Measurements from ENCODE around the gene LRRC9.
"Not testable (repeated sequence)": the region's sequence is repeated elsewhere in the genome, so short reads cannot be mapped to it uniquely, and the experiment has no call there.

The LRRC9 gene

DNA sequence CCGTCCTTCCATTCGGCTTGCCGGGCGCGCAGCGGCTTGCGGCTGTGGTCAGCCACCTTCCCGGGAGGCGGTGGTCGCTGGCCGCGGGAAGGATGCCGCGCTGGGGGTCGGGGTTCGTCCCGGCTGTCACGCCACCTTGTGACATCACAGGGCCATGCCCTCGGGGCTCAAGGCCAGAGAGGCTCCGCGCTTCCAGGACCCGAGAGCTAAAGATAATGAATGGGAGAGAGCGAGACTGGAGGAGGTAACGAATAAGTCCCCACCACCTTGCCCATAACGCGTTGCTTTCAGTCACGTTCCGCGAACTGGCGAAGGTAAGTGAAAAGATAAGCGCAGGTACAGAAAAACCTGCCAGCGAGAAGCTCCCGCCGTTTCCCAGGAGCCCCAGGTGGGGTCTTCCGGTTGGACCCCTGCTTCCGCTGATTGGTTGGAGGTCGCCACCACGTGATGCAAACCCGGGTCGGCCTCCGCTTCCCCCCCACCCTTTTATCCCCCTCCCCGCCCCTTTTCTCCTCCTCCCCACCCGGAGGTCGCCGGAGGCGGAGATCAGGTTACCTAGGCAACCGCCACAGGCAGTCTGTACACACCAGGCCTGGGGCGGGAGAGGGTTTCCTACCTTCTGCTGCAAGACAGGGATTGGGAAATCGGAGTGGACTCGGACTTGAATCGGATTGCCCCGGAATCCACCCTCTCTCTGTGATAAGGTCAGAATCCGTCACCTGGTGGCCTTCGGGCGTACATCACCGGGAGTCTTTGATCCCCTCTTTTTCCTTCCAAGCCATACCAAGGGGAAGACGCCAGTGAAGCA lies at the start of gene LRRC9:
LRRC9 (plus strand) TSS at position 575 of the 808 bp plus-strand sequence.
- peak; percentile 2 for DNase-seq

DNA sequence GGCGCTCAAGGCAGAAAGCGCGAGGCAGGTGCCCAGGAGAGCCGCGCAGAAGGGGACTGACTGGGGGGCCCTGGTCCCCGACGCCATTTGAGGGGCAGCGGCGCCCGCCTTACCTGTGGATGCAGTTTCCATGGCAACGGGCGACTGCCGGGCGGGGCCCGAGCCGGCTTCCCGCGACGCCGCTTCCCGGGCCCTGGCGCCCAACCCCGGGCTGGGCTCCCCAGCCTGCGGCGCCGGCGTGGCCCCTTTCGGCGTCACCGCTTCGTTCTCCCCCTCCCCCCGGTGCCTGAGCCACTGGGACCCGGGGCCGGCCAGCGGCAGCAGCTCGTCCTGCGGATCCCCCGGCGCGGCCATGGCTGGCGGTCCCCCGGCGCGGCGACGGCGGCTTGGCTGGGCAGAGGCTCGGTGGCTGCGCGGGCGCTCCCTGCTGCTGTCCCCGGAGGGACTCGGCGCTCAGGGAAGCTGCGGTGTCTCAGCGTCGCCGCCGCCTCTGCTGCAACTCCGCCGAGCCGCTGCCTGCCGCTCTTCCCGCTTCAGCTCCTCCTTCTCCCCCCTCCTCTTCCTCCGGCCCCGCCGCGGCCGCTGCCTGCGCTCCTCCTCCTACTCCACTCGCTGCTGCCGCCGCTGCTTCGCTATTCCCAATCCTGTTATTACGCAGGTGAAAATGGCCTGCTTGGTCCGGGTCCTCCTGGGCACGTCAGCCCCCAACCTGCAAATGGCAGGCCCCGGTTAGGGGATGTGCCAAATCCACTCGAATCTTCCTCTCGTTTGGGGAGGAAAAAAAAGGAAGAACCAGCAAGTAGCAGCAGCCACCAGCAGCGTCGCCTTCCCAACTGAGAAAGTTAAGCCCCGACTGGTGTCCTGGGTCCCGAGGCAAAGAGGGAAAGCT lies 49.4 kb upstream of the LRRC9 start, which contains the start of gene RTN1:
RTN1 (minus strand) TSS at position 500 of the 889 bp plus-strand sequence; CDS start at position 354, 146 bp downstream.
- peak; percentile 3 for DNase-seq

DNA sequence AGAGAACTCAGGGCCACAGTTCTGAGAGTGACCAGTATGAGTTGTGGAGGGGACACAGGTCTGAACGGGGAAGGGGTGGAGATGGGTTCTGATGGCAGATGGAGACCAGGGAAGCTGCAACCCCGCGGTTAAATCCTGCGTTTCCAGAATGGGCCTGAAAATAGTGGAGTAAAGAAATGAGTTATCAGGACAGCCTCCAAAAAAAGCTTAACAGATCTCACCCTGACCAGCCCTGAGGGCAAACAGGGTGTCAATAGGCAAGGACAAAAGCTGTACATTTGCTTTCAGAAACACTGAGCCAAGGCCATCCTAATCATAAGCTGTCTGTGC lies 48.8 kb upstream of the LRRC9 start:
- DNase-seq: no peak

DNA sequence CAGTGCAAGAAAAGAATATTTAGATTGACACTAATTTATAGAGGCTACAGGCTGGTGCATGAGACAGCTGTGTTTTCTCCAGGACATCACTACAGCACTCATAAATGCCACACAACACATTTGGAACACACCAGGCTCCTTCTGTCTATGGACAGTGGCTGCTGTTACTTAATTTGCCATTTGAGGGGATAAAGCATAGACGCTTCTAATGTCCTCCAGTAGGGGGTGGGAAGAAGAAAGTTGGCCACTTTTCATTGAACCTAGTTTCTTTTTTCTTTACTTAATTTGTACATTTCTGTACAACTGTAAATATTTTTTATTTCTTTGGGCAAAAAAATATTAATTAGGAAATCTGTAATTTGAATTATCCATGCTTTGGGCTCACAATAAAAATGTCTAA lies 37.0 kb upstream of the LRRC9 start:
- no peak for DNase-seq

DNA sequence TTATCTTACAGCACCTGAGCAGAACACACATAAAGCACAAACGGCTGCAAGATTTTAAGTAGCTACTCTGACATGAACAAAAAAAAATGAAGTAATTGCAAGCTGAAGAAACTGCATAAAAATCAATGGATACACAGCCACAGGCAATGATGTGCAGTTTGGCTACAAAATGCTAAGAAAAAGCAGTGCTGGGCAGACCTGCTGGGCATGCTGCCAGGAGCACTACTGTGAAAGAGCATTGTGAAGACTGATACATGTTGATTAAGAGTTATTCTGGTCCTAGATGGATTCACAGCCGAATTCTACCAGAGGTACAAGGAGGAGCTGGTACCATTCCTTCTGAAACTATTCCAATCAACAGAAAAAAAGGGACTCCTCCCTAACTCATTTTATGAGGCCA lies 29.3 kb upstream of the LRRC9 start:
- no peak for DNase-seq

DNA sequence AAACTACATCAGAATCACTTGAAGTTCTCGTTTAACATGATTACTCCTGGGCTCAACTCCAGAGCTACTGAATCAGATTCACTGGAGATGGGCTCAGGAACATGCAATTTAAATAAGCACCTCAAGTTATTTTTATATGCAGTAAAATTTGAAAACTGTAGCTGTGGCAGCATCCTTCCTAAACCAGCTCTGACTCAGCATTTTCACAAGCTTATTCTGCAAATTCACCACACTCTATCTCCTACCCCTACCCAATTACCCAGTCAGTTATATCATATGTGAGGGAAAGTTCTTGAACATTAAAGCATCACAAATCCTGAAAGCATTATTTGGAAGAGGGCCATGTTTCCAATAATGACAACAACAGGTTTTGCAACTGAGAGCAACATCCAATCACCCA lies 24.2 kb upstream of the LRRC9 start:
- no peak for DNase-seq

DNA sequence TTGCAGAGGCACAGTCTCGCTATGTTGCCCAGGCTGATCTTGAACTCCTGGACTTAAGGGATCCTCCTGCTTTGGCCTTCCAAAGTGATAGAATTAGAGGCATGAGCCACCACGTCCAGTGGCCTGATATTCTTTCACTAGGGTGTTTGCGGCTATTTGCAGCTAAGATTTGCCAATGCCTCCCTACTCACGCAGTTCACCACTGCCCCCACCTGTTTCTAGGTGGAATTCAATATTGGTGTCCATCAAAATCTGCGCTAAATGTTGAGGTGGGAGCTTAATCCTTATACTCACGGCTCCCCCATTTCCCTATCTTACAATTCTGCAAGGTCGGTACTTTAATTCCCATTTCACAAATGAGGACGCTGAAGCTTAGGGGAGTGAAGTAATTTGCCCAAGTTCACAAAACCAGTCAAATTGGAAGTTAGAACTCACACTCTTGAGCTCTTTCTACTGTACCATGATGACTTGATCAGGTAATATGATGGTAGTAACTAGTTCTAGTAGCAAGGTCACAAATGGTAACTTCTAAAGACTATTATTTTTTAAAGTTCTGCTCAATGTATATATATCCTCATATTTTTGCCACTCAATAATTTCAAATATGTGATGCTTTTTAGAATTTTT lies 22.1 kb upstream of the LRRC9 start:
- no peak for DNase-seq

DNA sequence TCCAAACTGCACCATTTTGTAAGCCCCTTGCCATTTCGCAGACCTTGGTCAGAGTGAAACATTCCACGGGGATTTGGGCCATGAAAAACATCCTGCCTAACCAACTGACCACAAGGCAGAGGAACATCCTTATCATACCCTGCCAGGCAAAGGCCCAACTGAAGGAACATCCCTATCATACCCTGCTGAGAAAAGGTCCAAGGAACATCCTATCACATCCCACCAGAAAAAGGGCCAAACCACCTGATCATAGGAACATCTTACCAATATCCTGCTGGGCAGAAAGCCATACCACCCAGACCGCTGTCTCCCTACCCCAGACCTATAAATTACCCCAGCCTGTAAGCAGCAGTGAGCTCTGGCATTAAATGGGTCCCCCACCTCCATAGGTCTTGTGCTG lies 19.4 kb upstream of the LRRC9 start:
- DNase-seq: no peak

DNA sequence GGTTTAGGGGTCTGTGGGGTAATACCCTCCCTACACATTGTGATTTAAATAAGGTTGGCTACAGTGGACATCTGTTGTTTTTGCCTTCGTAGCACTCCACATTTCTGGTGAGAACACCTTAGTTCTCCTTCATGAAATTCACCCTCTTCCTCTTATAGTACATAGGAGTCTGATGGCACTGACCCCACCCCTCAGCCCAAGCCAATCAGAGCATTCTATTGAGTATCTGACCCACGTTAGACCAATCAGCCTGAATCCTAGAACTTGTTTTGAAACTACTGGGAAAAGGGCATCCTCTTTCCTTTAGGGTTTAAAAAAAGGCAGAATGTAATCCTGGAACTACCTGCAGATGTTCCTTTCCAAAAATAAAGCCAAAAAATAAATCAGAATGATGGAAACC lies 15.8 kb upstream of the LRRC9 start:
- no peak for DNase-seq

DNA sequence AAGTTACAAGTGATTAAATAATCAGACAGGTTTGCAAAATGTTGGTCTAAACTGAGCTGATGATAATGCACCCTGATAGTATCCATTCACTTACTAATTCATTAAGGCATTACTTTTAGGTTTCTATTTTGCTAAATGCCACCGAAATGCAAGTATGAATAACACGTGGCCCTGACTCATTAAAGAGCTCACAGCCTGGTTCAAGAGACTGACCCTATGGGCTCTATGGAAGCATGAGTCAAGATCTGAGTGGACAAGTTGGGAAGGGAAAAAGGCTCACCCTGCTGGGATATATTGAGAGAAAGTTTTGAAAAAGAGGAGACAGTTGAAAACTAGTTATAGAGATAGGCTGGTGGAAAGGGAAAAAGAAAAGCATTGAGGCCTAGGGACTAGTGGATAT lies 14.8 kb upstream of the LRRC9 start:
- DNase-seq: no peak

DNA sequence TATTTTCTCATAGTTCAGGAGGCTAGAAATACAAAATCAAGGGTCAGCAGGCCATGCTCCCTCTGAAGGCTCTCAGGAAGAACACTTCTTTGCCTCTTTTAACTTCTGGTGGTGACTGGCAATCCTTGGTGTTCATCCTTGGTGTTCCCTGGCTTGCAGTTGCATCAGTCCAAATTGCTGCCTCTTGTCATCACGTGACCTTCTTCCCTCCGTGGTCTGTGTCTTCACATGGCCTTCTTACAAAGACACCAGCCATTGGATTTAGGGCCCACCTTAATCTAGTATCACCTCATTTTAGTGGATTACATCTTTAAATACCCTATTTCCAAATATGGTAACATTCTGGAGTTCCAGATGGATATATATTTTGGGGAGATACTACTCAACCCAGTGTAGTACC lies 7.5 kb upstream of the LRRC9 start:
- DNase-seq: no peak

DNA sequence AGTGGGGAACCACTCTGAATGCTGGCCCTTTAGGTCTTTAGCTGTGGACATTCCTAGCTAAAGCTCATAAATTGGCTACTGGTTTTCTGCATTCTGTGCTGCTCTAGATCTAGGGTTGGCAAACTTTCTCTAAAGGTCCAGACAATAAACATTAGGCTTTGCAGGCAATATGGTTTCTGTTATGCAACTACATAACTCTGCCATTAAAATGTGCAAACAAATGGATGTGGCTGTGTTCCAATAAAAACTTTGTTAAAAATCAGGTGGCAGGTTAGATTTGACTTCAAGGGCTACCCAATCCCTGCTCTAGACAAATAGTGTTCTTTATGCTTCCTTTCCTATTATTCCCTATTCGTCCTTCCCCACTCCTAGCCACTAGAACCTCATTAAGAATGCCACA lies 6.8 kb upstream of the LRRC9 start:
- no peak for DNase-seq

DNA sequence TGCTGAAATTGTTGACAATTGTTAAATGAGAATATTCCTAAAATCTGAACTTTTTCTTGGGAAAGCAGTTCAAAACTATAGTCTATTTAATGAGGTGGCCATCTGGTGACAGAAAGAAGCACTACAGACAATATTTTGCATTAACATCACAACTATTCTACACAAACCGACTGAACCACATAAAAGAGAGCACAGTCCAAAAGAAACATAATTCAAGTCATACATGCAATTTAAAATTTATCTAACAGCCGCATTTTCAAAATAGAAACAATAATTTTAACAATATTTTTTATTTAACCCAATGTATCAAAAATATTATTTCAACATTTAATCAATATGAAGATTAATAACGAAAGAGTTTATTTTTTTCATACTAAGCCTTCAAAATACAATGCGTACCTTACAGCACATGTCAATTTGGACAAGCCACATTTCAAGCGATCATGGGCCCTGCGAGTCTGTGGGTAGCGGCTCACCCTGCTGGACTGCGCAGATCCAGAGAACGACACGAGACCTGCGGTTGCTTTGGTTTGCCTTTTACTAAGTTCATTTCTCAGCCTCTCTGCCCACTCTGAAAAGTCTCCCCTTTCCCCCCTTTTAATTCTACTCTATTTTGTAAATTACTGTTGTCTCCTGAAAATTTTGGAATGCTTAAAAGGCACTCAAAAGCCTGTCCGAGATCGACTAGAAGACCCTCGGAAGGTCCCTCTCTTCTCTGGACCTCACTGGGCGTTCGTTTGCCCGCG lies 947 bp upstream of the LRRC9 start:
- DNase-seq: no peak

DNA sequence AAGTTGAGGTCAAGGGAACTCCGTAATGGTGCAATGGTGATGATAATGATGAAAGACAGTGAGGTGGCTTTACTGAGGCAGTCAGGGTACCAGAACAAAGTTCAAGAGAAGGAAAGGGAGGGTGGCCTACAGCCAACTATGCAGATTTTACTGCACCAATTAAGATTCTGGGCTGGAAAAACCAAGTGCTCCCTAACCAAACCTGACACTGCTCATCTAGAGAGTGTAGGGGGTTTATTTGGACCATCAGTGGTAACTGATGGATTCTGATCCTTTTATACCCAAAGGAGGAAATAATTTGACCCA lies 387 bp downstream of the LRRC9 start:
- no peak for DNase-seq

DNA sequence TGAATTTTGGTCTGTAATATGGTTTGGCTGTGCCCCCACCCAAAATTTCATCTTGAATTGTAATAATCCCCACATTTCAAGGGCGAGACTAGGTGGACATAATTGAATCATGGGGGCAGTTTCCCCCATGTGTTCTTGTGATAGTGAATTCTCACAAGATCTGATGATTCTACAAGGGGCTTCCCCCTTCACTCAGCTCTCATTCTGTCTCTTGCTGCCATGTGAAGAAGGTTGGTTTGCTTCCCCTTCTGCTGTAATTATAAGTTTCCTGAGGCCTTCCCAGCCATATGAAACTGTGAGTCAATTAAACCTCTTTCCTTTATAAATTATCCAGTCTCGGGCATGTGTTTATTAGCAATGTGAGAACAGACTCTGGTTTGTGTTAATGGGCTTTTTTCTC lies 5.9 kb downstream of the LRRC9 start:
- DNase-seq: no peak

DNA sequence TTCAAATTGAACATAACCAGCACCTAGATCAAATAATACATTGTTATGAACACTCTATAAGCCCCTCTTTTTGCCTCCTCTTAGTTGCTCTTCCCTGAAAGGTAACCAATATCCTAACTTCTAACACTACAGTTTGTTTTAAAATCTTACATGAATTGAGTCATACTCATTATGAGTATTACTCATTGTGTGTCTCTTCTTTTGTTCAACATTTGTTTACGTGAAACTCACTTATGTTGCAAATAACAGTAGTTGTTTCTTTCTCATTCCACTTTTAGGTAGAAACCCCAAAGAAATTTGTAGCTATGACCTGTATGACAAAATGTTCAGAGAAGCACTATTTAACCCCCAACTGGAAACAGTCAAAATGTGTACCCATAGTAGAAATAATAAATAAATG lies 6.6 kb downstream of the LRRC9 start:
- DNase-seq: no peak

DNA sequence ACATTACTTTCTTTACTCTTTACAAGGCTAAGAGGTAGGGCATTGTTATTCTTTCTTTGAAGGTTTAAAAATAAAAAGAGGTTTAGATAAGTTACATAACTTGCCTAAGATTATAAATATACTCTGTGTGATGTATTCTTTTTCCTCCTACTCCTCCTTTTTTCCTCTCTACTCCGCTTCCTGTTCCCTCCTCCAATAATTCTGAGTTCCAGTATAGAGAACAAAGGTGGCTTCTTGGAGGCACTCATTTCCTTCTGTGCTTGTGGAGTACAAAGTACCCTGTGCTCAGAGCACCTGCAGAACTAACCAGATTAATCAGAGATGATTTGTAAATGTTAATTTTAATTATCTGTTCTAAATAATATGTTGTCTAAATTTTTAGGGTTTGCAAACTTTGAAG lies 11.3 kb downstream of the LRRC9 start:
- DNase-seq: no peak

DNA sequence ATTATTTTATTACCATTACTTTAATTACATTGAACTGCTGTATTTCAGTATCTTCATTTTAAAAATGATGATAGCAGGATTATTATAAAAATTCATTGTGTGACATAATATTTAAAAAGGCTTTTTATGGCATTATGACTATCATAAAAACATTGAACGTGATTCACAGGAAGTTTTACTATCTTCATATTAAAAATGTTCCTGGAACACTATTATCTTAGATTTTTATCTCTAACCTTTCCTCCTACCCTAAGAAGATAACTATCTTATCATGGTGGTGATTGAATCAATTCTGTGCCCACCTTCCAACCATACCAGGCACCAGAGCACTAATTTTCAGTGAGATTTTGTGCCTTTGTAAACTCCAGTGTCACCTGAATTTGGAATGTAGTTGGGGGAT lies 16.2 kb downstream of the LRRC9 start:
- DNase-seq: no peak

DNA sequence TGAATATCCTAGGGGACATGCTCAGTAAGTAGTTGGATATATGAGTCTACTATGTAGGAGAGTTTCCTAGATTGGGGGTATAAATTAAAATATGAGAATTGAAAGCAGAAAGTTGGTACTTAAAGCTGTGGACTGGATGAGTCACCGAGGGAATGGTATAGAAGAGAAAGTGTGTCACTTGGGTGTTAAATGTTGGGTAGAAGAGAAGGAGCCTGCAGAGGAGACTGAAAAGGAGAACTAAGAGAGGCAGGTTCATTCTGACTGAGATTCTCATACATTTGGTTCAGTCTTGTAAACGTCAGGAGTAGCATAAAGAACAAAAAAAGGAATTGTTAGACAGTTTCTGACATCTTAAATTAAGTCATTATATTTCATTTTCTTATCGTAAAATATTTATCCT lies 19.9 kb downstream of the LRRC9 start:
- no peak for DNase-seq

DNA sequence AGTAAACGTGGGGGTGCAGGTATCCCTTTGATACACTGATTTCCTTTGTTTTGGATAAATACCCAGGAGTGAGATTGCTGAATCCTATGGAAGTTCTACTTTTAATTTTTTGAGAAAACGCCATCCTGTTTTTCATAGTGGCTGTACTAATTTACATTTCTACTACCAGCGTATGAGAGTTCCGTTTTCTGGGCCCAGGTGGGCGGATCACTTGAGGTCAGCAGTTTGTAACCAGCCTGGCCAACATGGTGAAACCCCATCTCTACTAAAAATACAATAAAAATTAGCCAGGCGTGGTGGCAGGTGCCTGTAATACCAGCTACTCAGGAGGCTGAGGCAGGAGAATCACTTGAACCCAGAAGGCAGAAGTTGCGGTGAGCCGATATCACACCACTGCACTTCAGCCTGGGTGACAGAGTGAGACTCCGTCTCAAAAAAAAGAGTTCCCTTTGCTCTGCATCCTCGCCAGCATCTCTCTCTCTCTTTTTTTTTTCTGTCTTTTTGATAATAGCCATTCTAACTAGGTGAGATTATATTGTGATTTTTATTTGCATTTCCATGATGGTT lies 22.4 kb downstream of the LRRC9 start:
- DNase-seq: not testable (repeated sequence)

DNA sequence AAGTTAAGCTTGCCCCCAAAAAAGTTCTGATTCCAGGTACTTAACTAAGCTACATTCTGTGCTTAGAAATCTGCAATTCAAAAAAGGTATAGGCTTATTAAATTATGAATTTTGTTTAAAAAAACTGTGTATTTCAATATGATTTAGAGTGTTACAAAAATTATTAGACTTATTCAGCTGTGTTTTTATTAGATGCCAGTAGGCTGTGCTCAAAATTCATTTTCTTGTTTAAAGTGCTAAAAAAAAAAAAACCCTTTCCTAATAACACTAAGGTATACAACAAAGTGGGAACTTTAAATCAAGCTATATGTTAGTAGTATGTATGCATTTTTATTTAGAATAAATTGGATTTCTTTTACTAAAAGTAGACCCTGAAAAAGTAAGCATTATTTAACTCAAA lies 25.0 kb downstream of the LRRC9 start:
- no peak for DNase-seq

DNA sequence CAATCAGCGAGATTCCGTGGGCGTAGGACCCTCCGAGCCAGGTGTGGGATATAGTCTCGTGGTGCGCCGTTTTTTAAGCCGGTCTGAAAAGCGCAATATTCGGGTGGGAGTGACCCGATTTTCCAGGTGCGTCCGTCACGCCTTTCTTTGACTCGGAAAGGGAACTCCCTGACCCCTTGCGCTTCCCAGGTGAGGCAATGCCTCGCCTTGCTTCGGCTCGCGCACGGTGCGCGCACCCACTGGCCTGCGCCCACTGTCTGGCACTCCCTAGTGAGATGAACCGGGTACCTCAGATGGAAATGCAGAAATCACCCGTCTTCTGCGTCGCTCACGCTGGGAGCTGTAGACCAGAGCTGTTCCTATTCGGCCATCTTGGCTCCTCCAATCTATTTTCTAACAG lies 32.2 kb downstream of the LRRC9 start:
- not testable (repeated sequence) for DNase-seq

DNA sequence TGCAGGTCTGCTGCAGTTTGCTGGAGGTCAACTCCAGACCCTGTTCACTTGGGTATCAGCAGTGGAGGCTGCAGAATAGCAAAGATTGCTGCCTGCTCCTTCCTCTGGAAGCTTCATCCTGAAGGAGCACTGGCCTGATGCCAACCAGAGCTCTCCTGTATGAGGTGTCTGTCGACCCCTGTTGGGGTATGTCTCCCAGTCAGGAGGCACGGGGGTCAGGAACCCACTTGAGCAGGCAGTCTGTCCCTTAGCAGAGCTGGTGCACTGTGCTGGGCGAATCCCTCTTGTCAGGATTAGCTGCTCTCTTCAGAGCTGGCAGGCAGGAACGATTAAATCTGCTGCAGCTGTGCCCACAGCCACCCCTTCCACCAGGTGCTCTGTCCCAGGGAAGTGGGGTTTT lies 37.9 kb downstream of the LRRC9 start:
- not testable (repeated sequence) for DNase-seq
